Chondrocyte (in vitro differentiated cells): ENCODE measurements around the gene APBA1. TPM values are rescaled to one million over a fixed set of nuclear protein-coding genes. Genes with fewer than 3 reads are reported as not detected.

Experiments
- DNase-seq: peaks from one replicate; pipeline ENCODE4 v3.0.0; 2021; ENCODE audit warnings: mixed read lengths, low spot score
- H3K27ac Mint-ChIP-seq: one replicate; pipeline ENCODE4 v1.8.0; 2021; ENCODE audit warnings: mild to moderate bottlenecking, moderate library complexity, mixed read lengths; ENCODE audit not compliant: unreplicated experiment
- H3K27me3 Mint-ChIP-seq: 2 replicates; pipeline ENCODE4 v1.8.0; 2021; ENCODE audit warnings: low read depth, mixed read lengths
- H3K36me3 Mint-ChIP-seq: 2 replicates; pipeline ENCODE4 v1.8.0; 2021; ENCODE audit warnings: low read depth, mixed read lengths
- H3K4me1 Mint-ChIP-seq: 2 replicates; pipeline ENCODE4 v1.8.0; 2021; ENCODE audit warnings: low read depth, mild to moderate bottlenecking, mixed read lengths
- H3K4me3 Mint-ChIP-seq: one replicate; pipeline ENCODE4 v1.8.0; 2021; ENCODE audit warnings: mild to moderate bottlenecking, moderate library complexity, mixed read lengths; ENCODE audit not compliant: unreplicated experiment
- H3K9me3 Mint-ChIP-seq: 2 replicates; pipeline ENCODE4 v1.8.0; 2021; ENCODE audit warnings: low read depth, mixed read lengths
- total RNA-seq: library from RNA; stranded (reverse); gene quantifications from 3 replicates; pipeline ENCODE4 v1.2.1, GENCODE V29; 2021
- TF ChIP-seq, protein P1 (sequence below): fragments of 200-600 bp; sonication (generic); IDR thresholded peaks from 2 replicates; pipeline ENCODE4 v1.5.0; 2021; ENCODE audit warnings: antibody characterized with exemption, mild to moderate bottlenecking, moderate library complexity

The APBA1 gene
- total RNA-seq, 1 donor from 2014 or later = 12.3 TPM

DNA sequence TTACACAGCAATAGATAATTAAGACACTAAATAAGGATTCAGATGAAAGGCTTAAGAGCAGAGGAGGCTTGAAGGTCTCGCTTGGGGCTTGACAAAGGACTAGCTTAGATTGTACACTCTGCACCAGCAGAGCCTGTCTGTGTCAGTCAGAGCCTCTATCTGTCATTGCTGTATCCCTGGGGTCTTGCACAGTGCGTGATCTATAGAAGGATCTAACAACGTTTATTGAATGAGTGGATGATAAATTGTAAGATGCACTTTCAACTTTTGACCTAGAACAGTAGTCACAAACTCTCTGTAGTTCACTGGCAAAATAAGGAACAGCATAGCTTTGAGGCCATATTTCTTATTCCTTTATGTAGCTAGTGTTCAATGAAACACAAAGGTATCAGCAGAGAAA, 173.7 kb downstream of the APBA1 start:
- Mint-ChIP-seq H3K36me3 (no peaks in the 10 kb centered on the region), H3K9me3 (no peaks in the 10 kb centered on the region), H3K4me1 (peaks cover 10% of the 10 kb centered on the region), H3K4me3 (no peak overlapping the region), H3K27me3 (no peaks in the 10 kb centered on the region), H3K27ac (no peak overlapping the region)
- no peak for DNase-seq
- TF ChIP-seq, protein P1, sequence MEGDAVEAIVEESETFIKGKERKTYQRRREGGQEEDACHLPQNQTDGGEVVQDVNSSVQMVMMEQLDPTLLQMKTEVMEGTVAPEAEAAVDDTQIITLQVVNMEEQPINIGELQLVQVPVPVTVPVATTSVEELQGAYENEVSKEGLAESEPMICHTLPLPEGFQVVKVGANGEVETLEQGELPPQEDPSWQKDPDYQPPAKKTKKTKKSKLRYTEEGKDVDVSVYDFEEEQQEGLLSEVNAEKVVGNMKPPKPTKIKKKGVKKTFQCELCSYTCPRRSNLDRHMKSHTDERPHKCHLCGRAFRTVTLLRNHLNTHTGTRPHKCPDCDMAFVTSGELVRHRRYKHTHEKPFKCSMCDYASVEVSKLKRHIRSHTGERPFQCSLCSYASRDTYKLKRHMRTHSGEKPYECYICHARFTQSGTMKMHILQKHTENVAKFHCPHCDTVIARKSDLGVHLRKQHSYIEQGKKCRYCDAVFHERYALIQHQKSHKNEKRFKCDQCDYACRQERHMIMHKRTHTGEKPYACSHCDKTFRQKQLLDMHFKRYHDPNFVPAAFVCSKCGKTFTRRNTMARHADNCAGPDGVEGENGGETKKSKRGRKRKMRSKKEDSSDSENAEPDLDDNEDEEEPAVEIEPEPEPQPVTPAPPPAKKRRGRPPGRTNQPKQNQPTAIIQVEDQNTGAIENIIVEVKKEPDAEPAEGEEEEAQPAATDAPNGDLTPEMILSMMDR = no peak

DNA sequence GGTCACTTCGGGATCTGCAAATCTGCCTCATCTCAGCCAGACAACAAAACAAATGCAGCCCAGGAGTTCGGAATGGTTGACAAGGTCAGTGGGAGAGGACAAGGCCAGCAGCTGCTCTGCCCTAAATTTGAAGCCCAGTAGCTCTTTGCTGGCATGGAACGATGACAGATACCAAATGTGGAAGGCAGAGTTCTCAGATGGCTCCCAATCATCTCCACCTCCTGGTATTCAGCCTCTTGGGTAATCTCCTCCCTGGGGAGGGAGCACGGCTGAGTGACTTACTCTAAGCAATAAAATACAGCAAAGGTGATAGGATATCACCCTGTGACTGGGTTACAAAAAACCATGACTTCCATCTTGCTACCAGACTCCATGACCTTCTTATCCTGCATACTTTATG, 174.4 kb downstream of the APBA1 start:
- H3K4me1 Mint-ChIP-seq = peaks cover 3% of the 10 kb centered on the region
- no peaks in the 10 kb centered on the region for H3K36me3 Mint-ChIP-seq
- DNase-seq = no peak
- H3K27ac Mint-ChIP-seq = no peak overlapping the region
- no peaks in the 10 kb centered on the region for H3K27me3 Mint-ChIP-seq
- TF ChIP-seq, protein P1 = no peak
- H3K9me3 Mint-ChIP-seq = no peaks in the 10 kb centered on the region
- H3K4me3 Mint-ChIP-seq = no peak overlapping the region

DNA sequence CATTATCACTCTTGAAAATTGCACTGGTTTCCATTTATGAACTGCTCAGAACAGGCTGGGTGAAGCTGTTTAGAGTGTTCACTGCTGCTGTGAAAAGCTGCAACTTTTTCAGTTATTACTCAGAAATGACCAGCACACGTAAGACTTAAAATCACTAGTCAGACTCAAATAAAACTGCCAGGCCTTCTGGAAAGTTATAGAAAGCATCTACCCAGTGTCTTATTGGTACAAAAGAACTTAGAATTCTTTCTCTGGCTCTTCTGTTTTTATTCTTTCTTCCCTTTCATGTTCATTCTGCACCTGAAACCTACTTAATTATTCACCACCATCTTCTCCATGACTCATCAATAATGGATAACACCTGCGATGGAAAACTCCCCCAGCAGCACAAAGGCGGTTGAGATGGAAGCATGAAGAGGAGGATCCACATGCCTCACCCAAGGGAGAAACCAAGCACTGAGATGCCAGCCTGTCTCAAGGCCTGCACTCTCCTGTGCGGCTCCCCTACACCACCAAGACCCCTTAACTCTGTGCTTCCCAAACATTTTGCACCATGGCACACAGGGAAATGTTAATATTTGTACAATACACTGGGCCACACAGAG, 175.2 kb downstream of the APBA1 start:
- DNase-seq = no peak
- H3K27ac Mint-ChIP-seq = no peak overlapping the region
- H3K36me3 Mint-ChIP-seq = no peaks in the 10 kb centered on the region
- no peak overlapping the region for H3K4me3 Mint-ChIP-seq
- H3K27me3 Mint-ChIP-seq = no peaks in the 10 kb centered on the region
- TF ChIP-seq, protein P1 = no peak
- no peaks in the 10 kb centered on the region for H3K9me3 Mint-ChIP-seq
- H3K4me1 Mint-ChIP-seq = no peaks in the 10 kb centered on the region

DNA sequence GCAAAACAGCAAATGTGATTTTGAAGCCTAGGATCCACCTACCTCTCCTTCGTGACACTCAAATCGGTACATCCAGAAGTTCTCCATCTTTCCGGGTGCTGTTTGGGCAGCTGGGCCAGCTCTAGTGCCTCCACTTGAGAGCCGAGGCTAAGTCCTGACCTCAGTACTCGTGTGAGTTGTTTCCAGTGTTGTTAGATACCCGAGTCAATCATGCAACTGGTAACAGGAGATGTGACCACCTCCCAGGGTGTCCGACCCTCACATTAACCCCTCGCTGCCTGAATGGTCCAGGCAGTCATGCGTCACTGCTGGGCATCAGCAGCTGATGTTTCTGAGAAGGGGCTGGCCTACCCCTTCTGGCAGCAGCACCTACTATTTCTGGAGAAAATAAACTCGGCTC, 176.9 kb downstream of the APBA1 start:
- no peaks in the 10 kb centered on the region for H3K4me1 Mint-ChIP-seq
- TF ChIP-seq, protein P1 = no peak
- no peak overlapping the region for H3K27ac Mint-ChIP-seq

DNA sequence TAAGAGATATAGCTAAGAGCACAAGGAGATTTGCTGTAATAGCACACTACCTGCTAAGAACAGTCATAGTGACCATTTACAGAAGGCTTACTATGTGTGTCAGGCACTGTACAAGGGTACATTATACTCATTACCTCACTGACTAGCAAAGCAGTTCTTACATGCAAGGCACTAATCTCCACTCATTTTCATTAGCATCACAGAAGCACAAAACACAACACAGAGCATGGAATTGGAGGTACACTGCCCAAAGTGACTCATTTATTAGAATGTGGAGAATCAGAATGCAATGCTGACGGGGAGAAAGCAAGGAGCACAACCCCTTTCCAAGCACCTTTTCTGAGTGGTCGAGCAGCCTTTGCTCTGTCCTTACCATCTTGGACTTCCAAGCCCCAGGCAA, 177.4 kb downstream of the APBA1 start:
- no peak for DNase-seq
- TF ChIP-seq, protein P1 = no peak
- Mint-ChIP-seq H3K27ac (no peak overlapping the region), H3K36me3 (no peaks in the 10 kb centered on the region), H3K27me3 (no peaks in the 10 kb centered on the region), H3K9me3 (no peaks in the 10 kb centered on the region), H3K4me3 (no peak overlapping the region), H3K4me1 (no peaks in the 10 kb centered on the region)

More for the DNA sequence above, 176.9 kb downstream of the APBA1 start:
- Mint-ChIP-seq H3K36me3 (no peaks in the 10 kb centered on the region), H3K4me3 (no peak overlapping the region), H3K9me3 (no peaks in the 10 kb centered on the region), H3K27me3 (no peaks in the 10 kb centered on the region)
- DNase-seq = no peak
